Measurements from ENCODE around the gene SLC1A6. TPM values are rescaled to one million over a fixed set of nuclear protein-coding genes. Genes with fewer than 3 reads are reported as not detected.
"Not testable (repeated sequence)": the region's sequence is repeated elsewhere in the genome, so short reads cannot be mapped to it uniquely, and the experiment has no call there.

Gene SLC1A6
- total RNA-seq, 1 donor from 2014 or later = not detected

DNA sequence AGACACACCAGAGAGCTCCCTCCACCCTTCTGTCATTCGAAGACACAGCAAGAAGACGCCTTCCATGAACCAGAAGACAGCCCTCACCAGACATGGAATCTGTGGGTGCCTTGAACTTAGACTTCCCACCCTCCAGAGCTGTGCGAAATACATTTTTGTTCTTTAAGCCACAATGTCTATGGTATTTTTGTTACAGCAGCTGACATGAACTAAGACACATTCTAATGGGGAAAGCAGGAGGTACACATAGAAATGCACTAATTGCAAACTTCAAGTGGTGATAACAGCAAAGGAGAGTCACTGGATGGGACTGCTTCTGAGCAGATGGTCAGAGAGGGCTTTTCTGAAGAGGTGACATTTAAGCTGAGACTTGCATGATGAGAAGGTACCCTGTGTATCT lies 22.2 kb downstream of the SLC1A6 start:
- DNase-seq (ENCODE audit: low read depth) = no peak

DNA sequence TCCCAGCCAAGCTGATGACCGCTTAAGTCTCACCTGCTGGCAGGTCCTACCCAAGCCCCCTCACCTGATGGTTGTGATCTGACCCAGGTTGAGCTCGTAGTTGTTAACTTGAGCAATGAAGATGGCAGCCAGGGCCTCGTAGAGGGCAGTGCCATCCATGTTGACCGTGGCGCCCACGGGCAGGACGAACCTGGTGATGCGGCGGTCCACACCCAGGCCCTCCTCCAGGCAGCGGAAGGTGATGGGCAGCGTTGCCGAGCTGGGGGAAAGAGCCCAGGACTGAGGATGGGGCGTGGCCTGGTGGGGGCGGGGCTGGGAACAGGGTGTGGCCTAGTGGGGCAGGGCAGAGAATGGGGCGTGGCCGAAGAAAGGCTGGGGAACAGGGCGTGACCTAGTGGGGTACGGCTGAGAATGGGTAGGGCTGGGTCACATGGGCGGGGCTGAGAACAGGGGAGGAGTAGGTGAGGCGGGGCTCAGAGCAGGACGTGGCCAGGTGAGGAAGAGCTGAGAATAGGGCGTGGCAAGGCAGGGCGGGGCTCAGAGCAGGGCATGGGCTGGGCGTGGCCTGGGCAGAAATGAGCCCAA lies 25.5 kb downstream of the SLC1A6 start:
- DNase-seq (ENCODE audit: low read depth) = no peak

DNA sequence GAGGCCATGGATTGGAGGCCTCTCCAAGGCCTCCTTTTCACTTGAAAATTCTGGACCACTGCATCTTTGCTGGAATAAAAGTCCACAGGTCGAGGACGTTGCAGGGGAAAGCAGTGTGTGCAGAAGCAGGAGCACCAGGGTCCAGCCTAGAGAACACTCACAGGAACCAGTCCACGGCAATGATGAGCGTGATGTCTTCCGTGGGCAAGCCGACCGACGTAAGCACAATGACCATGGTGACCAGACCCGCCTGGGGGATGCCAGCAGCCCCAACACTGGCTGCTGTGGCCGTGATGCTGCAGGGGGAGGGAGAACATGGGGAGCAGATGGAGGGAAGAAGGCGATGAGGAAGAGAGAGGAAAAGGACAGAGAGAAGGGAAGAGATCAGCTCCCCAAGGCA lies 26.9 kb downstream of the SLC1A6 start:
- no peak for DNase-seq (ENCODE audit: low read depth)

DNA sequence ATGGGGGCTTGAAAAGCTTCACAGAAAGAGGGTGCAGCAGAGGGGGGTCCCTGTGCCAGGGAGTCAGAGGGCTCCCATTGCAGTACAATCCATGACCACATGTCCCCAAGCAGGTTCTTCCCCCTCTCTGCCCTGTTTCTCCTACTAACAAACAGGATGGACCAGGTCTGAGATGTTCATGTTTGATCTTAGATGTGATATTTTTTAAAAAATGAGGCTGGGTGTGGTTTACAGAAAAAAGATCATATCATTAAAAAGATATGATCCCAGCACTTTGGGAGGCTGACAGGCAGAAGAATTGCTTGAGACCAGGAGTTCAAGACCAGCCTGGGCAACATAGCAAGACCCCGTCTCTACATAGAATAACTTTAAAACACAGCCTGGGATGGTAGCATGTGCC lies 29.2 kb downstream of the SLC1A6 start:
- no peak for DNase-seq (ENCODE audit: low read depth)

DNA sequence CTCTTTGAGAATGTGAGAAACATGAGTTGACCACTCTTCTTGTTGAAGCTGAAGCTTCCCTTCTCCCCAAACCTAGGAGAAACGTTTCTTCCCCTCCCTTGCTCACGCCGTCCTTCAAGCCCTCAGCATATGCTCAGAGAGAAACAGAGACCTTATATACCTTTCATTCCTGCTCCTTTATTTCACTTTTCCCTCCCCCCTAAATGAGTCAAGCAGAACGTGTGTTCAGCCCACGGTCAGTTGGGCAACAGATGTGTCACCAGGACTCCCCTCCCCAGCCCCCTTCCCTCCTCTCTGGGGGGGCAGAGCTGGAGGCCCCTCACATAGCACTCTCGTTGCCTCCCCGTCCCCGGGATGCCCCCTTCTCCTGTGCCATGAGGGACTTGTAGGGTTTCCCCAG lies 29.8 kb downstream of the SLC1A6 start:
- no peak for DNase-seq (ENCODE audit: low read depth)

DNA sequence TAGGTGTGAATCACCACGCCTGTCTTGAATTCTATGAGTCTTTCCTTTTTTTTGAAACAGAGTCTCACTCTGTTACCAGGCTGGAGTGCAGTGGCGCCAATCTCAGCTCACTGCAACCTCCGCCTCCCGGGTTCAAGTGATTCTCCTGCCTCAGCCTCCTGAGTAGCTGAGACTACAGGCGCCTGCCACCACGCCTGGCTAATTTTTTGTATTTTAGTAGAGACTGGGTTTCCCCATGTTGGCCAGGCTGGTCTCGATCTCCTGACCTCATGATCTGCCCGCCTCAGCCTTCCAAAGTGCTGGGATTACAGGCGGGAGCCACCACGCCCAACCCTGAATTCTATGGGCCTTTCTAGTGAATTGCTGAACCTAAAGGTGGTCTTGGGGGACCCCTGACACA lies 30.3 kb downstream of the SLC1A6 start:
- not testable (repeated sequence) for DNase-seq (ENCODE audit: low read depth)

DNA sequence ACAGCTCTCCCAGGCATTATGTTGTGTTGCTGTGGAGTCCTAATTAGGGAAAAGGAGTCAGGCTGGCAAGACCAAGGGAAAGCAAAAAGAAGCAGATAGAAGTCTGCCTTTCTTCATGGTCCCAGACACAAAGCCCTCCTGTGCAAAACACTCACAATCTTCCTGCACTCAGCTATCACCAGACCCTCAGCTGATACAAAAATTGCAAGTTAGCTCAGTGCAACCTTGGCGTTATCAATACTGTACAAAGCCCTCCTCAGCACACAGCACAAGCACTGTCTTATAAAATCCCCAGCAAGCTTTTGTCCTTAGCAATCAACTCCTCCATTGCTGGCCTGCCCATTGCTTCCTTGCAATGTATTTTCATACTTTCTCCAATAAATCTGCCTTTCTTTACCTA lies 35.2 kb downstream of the SLC1A6 start:
- no peak for DNase-seq (ENCODE audit: low read depth)

DNA sequence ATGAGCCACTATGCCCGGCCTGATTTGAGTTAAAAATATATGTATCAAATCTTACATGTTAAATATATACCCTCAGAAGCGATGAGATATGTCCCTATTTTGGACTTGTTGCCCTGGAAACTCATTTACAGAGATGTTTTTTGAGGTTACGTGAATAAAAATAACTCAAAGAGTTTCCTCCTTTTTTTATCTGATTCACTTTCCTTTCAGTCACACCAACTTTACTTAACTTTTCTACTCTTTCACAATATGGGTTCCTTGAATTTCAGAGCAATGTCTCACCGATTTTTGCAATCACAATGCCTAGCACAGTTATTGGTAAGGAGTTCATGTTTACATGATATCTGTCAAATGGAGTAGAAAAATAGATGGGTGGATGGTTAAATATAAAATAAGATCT lies 36.1 kb downstream of the SLC1A6 start:
- no peak for DNase-seq (ENCODE audit: low read depth)

DNA sequence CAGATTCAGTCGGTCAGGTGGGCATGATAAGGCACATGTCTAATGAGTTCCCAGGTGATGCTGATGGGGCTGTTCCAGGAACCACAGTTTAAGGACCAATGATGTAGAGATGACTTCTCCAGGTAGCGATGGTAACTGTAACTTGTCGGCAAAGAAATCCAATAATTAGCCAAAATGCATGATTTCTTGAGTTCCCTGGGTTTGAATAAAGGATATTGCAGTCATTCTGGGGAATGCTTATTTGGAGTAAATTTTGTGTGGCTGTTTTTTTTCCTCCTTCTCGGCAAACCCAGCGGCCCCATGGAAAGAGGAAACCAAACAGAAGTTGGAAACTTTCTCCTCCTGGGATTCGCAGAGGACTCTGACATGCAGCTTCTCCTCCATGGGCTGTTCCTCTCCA lies 38.5 kb downstream of the SLC1A6 start, which contains the start of gene OR7C2:
Gene OR7C2 (plus strand): TSS at position 301 of the 400 bp plus-strand sequence. CDS start 0 bp downstream, at position 301.
- no peak for DNase-seq (ENCODE audit: low read depth)

DNA sequence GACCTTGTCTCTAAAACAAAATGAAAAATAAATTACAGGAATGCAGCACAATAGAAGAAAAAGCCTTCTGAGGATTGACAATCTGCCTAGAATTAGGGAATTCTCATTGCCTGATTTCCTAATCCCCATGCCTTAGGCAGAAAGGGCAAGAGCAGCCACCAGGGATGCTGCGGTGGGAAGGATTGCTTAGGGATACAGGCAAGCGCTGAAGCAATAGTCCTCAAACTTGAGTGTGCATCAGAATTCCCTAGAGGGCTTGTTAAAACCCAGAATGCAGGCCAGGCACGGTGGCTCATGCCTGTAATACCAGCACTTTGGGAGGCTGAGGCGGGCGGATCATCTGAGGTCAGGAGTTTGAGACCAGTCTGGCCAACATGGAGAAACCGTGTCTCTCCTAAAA lies 39.4 kb downstream of the SLC1A6 start:
- no peak for DNase-seq (ENCODE audit: low read depth)

DNA sequence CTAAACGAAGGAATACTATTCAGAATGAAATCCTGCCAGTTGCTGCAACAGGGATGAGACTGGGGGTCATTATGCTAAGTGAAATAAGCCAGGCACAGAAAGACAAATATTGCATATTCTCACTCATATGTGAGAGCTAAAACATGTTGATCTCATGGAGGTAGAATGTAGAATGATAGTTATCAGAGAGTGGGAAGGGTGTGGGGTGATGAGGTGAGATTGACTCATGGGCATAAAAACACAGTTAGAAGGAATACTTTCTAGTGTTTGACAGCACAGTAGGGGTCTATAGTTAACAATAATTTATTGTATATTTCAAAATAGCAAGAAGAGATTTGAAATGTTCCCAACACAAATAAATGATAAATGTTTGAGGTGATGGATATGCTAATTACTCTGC lies 46.2 kb downstream of the SLC1A6 start:
- no peak for DNase-seq (ENCODE audit: low read depth)

DNA sequence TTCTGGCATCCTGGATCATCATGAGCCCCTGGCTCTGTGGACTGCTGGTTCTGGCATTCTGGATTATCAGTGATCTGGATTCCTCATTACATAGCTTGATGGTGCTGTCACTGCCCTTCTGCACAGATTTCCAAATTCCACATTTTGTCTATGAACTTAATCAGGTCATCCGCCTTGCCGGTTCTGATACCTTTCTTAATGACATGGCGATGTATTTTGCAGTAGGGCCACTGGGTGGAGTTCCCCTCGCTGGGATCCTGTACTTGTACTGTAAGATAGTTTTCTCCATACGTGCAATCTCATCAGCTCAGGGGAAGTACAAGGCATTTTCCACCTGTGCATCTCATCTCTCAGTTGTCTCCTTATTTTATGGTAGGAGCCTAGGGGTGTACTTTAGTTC lies 62.8 kb downstream of the SLC1A6 start:
- DNase-seq (ENCODE audit: low read depth) = no peak

DNA sequence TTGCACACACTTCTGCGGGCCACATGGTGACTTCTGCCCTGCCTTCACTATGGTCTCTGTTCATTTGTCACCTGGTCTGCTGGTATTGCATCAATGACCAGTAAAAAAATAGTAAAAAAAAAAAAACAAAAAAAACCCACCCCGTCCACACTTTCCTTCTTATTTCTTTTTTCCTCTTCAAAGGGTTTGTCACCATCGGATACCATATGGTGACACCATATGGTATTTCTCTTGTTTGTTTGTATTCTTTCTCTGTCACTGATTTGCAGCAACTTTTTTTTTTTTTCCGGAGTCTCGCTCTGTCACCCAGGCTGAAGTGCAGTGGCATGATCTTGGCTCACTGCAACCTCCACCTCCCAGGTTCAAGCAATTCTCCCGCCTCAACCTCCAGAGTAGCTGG lies 64.5 kb downstream of the SLC1A6 start:
- no peak for DNase-seq (ENCODE audit: low read depth)

DNA sequence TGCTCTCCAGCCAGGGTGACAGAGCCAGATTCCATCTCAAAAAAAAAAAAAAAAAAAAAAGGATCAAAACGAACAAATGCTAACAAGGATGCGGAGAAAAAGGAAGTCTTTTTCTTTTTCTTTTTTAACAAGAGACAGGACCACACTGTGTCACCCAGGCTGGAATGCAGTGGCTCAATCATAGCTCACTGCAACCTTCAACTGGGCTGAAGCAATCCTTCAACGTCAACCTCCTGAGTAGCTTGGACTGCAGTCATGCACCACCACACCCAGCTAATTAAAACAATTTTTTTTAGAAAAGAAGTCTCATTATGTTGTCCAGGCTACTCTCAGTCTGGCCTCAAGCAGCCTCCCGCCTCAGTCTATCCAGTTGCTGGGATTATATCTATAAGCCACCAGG lies 73.0 kb downstream of the SLC1A6 start:
- DNase-seq (ENCODE audit: low read depth) = no peak

DNA sequence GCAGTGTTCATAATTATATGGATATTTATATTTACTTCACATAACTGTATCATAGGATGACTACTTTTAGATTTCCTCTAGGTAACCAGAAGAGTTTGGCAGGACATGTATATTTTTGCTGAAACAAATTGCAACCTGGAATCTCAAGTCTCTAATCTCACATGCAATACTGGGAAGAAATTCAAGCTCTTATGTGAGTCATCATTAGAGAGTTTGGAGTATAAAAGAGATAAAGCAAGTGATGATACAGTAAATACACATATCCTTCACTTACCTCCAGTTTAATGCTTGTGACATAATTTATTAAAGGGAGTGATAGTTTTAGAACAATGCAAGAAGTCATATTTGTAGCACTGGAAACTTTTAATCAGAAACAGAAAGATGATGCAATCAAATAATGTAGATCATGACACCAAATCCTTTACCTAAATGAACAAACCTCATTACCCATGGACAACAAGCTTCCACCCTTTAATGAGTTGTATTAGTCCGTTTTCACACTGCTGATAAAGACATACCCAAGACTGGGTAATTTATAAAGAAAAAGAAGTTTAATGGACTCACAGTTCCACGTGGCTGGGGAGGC lies 77.9 kb downstream of the SLC1A6 start:
- no peak for DNase-seq (ENCODE audit: low read depth)

Other genes with a start within 250 kb of the SLC1A6 start
- 0.15 and 0.17 TPM in 2 replicates for gene ADGRE2, start 201.3 kb downstream of the SLC1A6 start, total RNA-seq
- not detected in 2 replicates for gene OR7A5, start 144.7 kb downstream of the SLC1A6 start, total RNA-seq
- not detected in 2 replicates for gene OR7C1, start 144.7 kb downstream of the SLC1A6 start, total RNA-seq
- not detected in 2 replicates for gene OR7A10, start 130.9 kb downstream of the SLC1A6 start, total RNA-seq
- not detected in 2 replicates for gene OR7A17, start 93.7 kb downstream of the SLC1A6 start, total RNA-seq
- not detected in 2 replicates for gene OR7C2, start 38.4 kb downstream of the SLC1A6 start, total RNA-seq
- not detected in 2 replicates for gene CASP14, start 69.6 kb upstream of the SLC1A6 start, total RNA-seq
- gene OR1I1, start 102.3 kb upstream of the SLC1A6 start, total RNA-seq = not detected in 2 replicates
- gene SYDE1, start 127.5 kb upstream of the SLC1A6 start, total RNA-seq = 12.9 and 29.7 TPM in 2 replicates
- 2.6 and 6.1 TPM in 2 replicates for gene NOTCH3, start 221.1 kb upstream of the SLC1A6 start, total RNA-seq